Right lobe of liver (tissue), 6 donors: ENCODE results near the gene CNGA1. TPM values are rescaled to one million over a fixed set of nuclear protein-coding genes. Genes with fewer than 3 reads are reported as not detected.

Experiments used
- ATAC-seq, 4 donors: fragments of 200-7000 bp; cut with Tn5 transposase; one replicate each; pipeline ENCODE4 v1.9.1; 2020; ENCODE audit warnings: mild to moderate bottlenecking in 4 of 4, moderate library complexity in 4 of 4
- DNase-seq, 3 donors: peaks; one replicate each; pipeline ENCODE4 v3.0.0-alpha.2; 2020
- H3K27ac ChIP-seq, 3 donors: fragments of 200-600 bp; one replicate each; pipeline ENCODE4 v1.8.0; 2022
- H3K27me3 ChIP-seq, 2 donors: fragments of 200-600 bp; one replicate each; pipeline ENCODE4 v1.8.0; 2022
- H3K36me3 ChIP-seq, 4 donors: fragments of 200-600 bp; sonication (generic) in 1 of 4; one replicate each; pipeline versions ENCODE4 v1.5.1 to v1.8.0; 2017 to 2022; ENCODE audit warnings: control low read depth in 1 of 4
- H3K4me1 ChIP-seq, 4 donors: fragments of 200-600 bp; sonication (generic) in 1 of 4; one replicate each; pipeline versions ENCODE4 v1.5.1 to v1.8.0; 2017 to 2022; ENCODE audit warnings: control low read depth in 1 of 4
- H3K4me3 ChIP-seq, 3 donors: fragments of 200-600 bp; one replicate each; pipeline ENCODE4 v1.8.0; 2022
- H3K9me3 ChIP-seq, 4 donors: fragments of 200-600 bp; sonication (generic) in 1 of 4; one replicate each; pipeline versions ENCODE4 v1.5.1 to v1.8.0; 2017 to 2022; ENCODE audit warnings: control low read depth in 1 of 4
- POLR2A ChIP-seq: fragments of 450-650 bp; IDR thresholded peaks from one replicate; pipeline ENCODE4 v1.6.1; 2017; ENCODE audit warnings: antibody characterized with exemption, mild to moderate bottlenecking
- WGBS: methylation state at CpG from one replicate; pipeline ENCODE4 v1.1.6; 2018; ENCODE audit warnings: low coverage, low lambda C conversion rate; ENCODE audit not compliant: insufficient coverage; ENCODE audit errors: missing lambda C conversion rate; 5-methylcytosine and 5-hydroxymethylcytosine counted together
- intact Hi-C, 2 donors: fragments of 100-400 bp; cut with DNase I; formaldehyde crosslinking; loops; one replicate each; pipeline versions ENCODE4 v1.11.2 to v1.14.1; 2022
- total RNA-seq, 6 experiments: library from RNA; depleted of rRNA in 2 of 6; stranded (reverse); fragments of >200 nt in 2 of 6; fragmentation: NEBNext Ultra II Directional in 3 of 6; extraction: Animal tissue kit (Norgen Biotek cat#: 25700) in 3 of 6; gene quantifications; one replicate each; pipeline versions ENCODE4 v1.1.0 to v1.2.4, GENCODE V29; 2016 to 2023
- TF ChIP-seq, protein P1 (sequence below), 4 donors: fragments of 200-600 bp in 3 of 4; fragments of 450-650 bp in 1 of 4; IDR thresholded peaks; one replicate each; pipeline versions ENCODE4 v1.5.1 to v1.8.0; 2016 to 2022; ENCODE audit warnings: antibody characterized with exemption in 4 of 4, mild to moderate bottlenecking in 2 of 4
- donor health status: DM: no; HTN: yes; CAD: no.
- donor health status: DM: no; HTN: no; CAD: no.
- donor health status: DM: no; HTN: no; CAD: no.
- donor health status: DM: no; HTN: yes; CAD: no.
- donor health status: DM: no; HTN: yes; CAD: no.

The CNGA1 gene
- total RNA-seq, 6 experiments from 2014 or later, result 8.1 to 14.9 (median 11.1) TPM

DNA sequence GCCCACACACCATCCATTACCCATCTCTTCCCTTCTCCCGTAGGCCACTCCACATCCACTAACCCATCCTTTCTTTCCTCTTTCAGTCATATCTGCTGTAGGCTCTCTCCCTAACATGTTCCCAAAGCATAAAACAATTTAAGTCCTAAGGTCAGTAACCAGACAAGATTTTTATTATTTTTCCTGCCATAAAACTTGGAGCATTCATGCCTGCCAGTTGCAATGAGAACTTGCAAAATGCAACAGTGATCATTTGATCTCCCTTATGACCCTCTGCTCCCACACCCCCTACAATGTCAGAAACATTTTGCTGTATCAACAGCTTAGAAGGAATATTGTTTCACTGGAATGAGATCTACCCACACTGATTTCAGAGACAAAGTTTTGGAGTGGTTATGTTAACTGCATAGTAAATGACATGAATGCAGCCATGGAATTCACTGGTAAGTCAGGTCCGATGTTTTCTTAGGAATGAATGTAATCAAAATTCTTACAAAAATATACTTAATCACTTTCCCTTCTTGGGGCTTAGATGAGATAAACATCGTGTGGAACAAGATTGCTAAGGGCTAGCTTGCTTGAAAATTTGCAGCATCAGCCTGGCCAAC lies 5.8 kb upstream of the CNGA1 start:
- intact Hi-C loops, result no loop called here

DNA sequence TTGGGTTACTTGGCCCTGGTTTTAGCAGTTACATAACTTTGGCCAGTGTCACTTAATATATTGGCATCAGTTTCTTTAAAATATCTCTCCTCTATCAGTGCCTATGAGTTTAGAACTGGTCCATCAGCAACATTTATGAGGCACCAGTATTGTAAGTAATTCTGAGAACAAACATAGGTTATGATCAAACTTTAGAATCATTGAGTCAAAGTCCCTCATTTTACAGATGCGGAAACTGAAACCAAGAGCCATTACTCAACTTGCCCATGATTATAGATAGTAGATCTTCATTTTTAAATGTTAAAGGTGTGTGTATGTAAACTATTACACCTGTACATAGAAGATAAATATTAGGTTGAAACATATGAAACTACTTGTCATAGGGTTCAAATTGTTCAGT lies 4.6 kb upstream of the CNGA1 start:
- no peak for DNase-seq
- intact Hi-C loops, result no loop called here

More for the DNA sequence above, 5.8 kb upstream of the CNGA1 start:
- Histone ChIP-seq H3K27ac (no peak overlapping the region), H3K9me3 (no peaks in the 10 kb centered on the region), H3K4me3 (no peak overlapping the region), H3K27me3 (no peaks in the 10 kb centered on the region), H3K36me3 (no peaks in the 10 kb centered on the region), H3K4me1 (no peaks in the 10 kb centered on the region)
- 64% methylated on average over 3 of the region's 3 CpGs for WGBS
- DNase-seq, result no peak
- ATAC-seq, result no peak
- TF ChIP-seq, protein P1, sequence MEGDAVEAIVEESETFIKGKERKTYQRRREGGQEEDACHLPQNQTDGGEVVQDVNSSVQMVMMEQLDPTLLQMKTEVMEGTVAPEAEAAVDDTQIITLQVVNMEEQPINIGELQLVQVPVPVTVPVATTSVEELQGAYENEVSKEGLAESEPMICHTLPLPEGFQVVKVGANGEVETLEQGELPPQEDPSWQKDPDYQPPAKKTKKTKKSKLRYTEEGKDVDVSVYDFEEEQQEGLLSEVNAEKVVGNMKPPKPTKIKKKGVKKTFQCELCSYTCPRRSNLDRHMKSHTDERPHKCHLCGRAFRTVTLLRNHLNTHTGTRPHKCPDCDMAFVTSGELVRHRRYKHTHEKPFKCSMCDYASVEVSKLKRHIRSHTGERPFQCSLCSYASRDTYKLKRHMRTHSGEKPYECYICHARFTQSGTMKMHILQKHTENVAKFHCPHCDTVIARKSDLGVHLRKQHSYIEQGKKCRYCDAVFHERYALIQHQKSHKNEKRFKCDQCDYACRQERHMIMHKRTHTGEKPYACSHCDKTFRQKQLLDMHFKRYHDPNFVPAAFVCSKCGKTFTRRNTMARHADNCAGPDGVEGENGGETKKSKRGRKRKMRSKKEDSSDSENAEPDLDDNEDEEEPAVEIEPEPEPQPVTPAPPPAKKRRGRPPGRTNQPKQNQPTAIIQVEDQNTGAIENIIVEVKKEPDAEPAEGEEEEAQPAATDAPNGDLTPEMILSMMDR (IDR thresholded peaks at IDR 0.05), result no peak
- TF ChIP-seq POLR2A, result no peak

DNA sequence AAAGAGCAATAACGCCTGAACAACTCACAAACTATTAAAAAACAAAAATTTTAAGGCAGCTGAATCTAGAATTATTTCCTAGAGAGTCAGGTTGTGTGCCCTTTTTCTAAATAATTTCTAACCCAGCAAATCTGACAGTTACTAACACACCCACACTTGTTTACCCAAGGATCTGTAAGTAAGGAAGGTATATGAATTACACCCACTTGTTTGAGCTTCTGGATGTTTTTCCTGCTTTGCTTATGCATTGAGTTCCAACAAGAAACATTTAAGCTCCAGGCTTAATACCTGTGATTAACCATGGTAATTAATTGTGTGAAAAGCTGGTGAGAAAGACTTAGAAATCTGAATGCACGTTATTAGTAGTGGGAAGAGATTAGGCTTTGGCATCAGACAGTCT lies 1.6 kb upstream of the CNGA1 start:
- peaks cover 0 to 9% (median 1%) of the 10 kb centered on the region in 4 donors for H3K4me1 ChIP-seq
- no peaks in the 10 kb centered on the region for H3K9me3 ChIP-seq
- ATAC-seq (no peak), DNase-seq (no peak)
- 58% methylated on average over 2 of the region's 2 CpGs for WGBS
- H3K36me3 ChIP-seq, result no peaks in the 10 kb centered on the region
- no peaks in the 10 kb centered on the region for H3K27me3 ChIP-seq
- intact Hi-C loops, result loop anchor here in 1 of 2 donors (10.0 kb wide), 1 partner anchor 67 kb away; no protein-coding TSS in a partner anchor
- TF ChIP-seq POLR2A, result no peak
- TF ChIP-seq, protein P1 (IDR thresholded peaks at IDR 0.05), result no peak
- H3K27ac ChIP-seq, result no peak overlapping the region
- H3K4me3 ChIP-seq, result no peak overlapping the region

More for the DNA sequence above, 4.6 kb upstream of the CNGA1 start:
- no peak for ATAC-seq
- H3K36me3 ChIP-seq, result no peaks in the 10 kb centered on the region
- no peak overlapping the region for H3K4me3 ChIP-seq
- no peaks in the 10 kb centered on the region for H3K9me3 ChIP-seq
- H3K4me1 ChIP-seq, result no peaks in the 10 kb centered on the region
- no peak overlapping the region for H3K27ac ChIP-seq
- no peaks in the 10 kb centered on the region for H3K27me3 ChIP-seq
- no peak for TF ChIP-seq POLR2A
- TF ChIP-seq, protein P1 (IDR thresholded peaks at IDR 0.05), result no peak
- WGBS, result 87% methylated on average over 1 of the region's 1 CpG

DNA sequence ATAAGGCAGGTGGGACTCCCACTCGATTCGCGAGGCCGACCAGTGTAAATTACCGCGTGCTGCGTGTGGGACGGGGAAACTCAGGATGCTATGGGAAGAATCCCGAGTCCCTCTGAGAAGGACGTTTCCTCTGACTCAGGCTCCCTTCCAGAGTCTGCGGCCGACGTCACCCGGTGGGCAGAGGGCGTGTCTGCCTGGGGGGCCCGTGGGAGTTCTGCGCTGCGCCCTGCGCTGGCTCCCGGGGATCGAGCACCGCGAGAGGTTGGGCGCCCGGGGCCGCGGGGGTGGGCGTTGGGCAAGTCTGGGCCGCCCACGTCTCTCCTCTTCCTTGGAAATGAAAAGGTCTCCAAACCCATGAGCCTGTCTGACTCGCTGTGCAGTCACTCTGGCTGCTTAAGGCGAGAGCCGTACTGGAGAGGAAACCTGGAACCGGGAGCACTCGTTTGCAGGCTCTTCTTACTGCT lies 659 bp upstream of the CNGA1 start:
- H3K27ac ChIP-seq, result peak overlapping the region; percentile 35 to 87 (median 87)
- peak; percentile 49 to 73 (median 67) for DNase-seq
- H3K4me1 ChIP-seq, result peaks cover 0 to 9% (median 1%) of the 10 kb centered on the region in 4 donors
- H3K4me3 ChIP-seq, result peak overlapping the region; percentile 64 to 70 (median 64)
- TF ChIP-seq, protein P1 (IDR thresholded peaks at IDR 0.05), result no peak
- no peak for TF ChIP-seq POLR2A
- H3K36me3 ChIP-seq, result no peaks in the 10 kb centered on the region
- 0% methylated on average over 18 of the region's 35 CpGs for WGBS
- H3K9me3 ChIP-seq, result no peaks in the 10 kb centered on the region
- intact Hi-C loops, result loop anchor here in 1 of 2 donors (10.0 kb wide), 1 partner anchor 68 kb away; no protein-coding TSS in a partner anchor
- H3K27me3 ChIP-seq, result no peaks in the 10 kb centered on the region
- peak; percentile 16 to 64 (median 23) for ATAC-seq
